HepG2 (cell line): Measurements from ENCODE around the gene PRUNE1. TPM values are rescaled to one million over a fixed set of nuclear protein-coding genes. Genes with fewer than 3 reads are reported as not detected.

Experiments
- ARID4A ChIP-seq: sonication (generic); formaldehyde crosslinking; IDR thresholded peaks from 2 replicates; pipeline ENCODE4 v1.5.0; 2020; ENCODE audit warnings: mild to moderate bottlenecking, missing genetic modification reagents, borderline replicate concordance
- ATF5 ChIP-seq: sonication (generic); formaldehyde crosslinking; IDR thresholded peaks from 2 replicates; pipeline ENCODE4 v1.4.0; 2020; ENCODE audit warnings: mild to moderate bottlenecking, low read depth, missing genetic modification reagents
- CERS6 ChIP-seq: sonication (generic); formaldehyde crosslinking; IDR thresholded peaks from 2 replicates; pipeline ENCODE4 v1.5.0; 2020; ENCODE audit warnings: missing genetic modification reagents
- HNRNPK ChIP-seq: fragments of 200-400 bp; formaldehyde crosslinking; IDR thresholded peaks from 2 replicates; pipeline ENCODE4 v1.6.1; 2018; ENCODE audit warnings: low read length, low read depth, moderate library complexity, mild to moderate bottlenecking; ENCODE audit not compliant: poor library complexity, severe bottlenecking
- HOXA9 ChIP-seq: sonication (generic); formaldehyde crosslinking; IDR thresholded peaks from 2 replicates; pipeline ENCODE4 v1.8.1; 2022; ENCODE audit warnings: missing genetic modification reagents, mild to moderate bottlenecking, moderate library complexity, borderline replicate concordance
- IKZF1 ChIP-seq: fragments of 450-650 bp; IDR thresholded peaks from 2 replicates; pipeline ENCODE4 v1.7.1; 2016
- KDM2A ChIP-seq: sonication (generic); formaldehyde crosslinking; IDR thresholded peaks from 2 replicates; pipeline ENCODE4 v1.4.0; 2020; ENCODE audit warnings: low read depth, missing genetic modification reagents, borderline replicate concordance
- KDM3A ChIP-seq: IDR thresholded peaks from 2 replicates; pipeline ENCODE4 v1.6.1; 2018; ENCODE audit warnings: low read depth, missing compliant biosample characterization
- MEIS1 ChIP-seq: sonication (generic); formaldehyde crosslinking; IDR thresholded peaks from 2 replicates; pipeline ENCODE4 v1.9.0; 2021; ENCODE audit warnings: mild to moderate bottlenecking, missing genetic modification reagents, moderate library complexity, borderline replicate concordance
- NFE2L1 ChIP-seq: sonication (generic); formaldehyde crosslinking; IDR thresholded peaks from 2 replicates; pipeline ENCODE4 v1.4.0; 2020; ENCODE audit warnings: missing genetic modification reagents, mild to moderate bottlenecking, borderline replicate concordance
- NR1H2 ChIP-seq: sonication (generic); formaldehyde crosslinking; IDR thresholded peaks from 2 replicates; pipeline ENCODE4 v1.8.1; 2022; ENCODE audit warnings: low read depth, missing genetic modification reagents, borderline replicate concordance
- PHB2 ChIP-seq: fragments of 450-650 bp; IDR thresholded peaks from 2 replicates; pipeline ENCODE4 v1.6.1; 2018; ENCODE audit not compliant: partially characterized antibody
- SMAD3 ChIP-seq: sonication (generic); formaldehyde crosslinking; IDR thresholded peaks from 2 replicates; pipeline ENCODE4 v1.4.0; 2020; ENCODE audit warnings: missing genetic modification reagents
- SMC3 ChIP-seq: IDR thresholded peaks from 2 replicates; pipeline ENCODE4 v1.6.1; 2011; ENCODE audit warnings: low read length, improper control_type of control experiment
- ZBTB43 ChIP-seq: sonication (generic); formaldehyde crosslinking; conservative IDR thresholded peaks from 2 replicates; pipeline ENCODE4 v1.4.0; 2020; ENCODE audit warnings: missing genetic modification reagents
- ZNF24 ChIP-seq: fragments of 450-650 bp; IDR thresholded peaks from 2 replicates; pipeline ENCODE4 v1.6.1; 2017; ENCODE audit warnings: antibody characterized with exemption, mild to moderate bottlenecking
- ZNF317 ChIP-seq: sonication (generic); formaldehyde crosslinking; IDR thresholded peaks from 2 replicates; pipeline ENCODE4 v1.5.0; 2020; ENCODE audit warnings: mild to moderate bottlenecking, missing genetic modification reagents
- ZNF382 ChIP-seq: sonication (generic); formaldehyde crosslinking; IDR thresholded peaks from 2 replicates; pipeline ENCODE4 v1.5.0; 2020; ENCODE audit warnings: missing genetic modification reagents, mild to moderate bottlenecking, borderline replicate concordance
- ZNF501 ChIP-seq: sonication (generic); formaldehyde crosslinking; IDR thresholded peaks from 2 replicates; pipeline ENCODE4 v1.5.1; 2020; ENCODE audit warnings: mild to moderate bottlenecking, moderate library complexity, missing genetic modification reagents
- ZNF691 ChIP-seq: sonication (generic); formaldehyde crosslinking; IDR thresholded peaks from 2 replicates; pipeline ENCODE4 v1.4.0; 2020; ENCODE audit warnings: missing genetic modification reagents, low read depth, mild to moderate bottlenecking, borderline replicate concordance
- ZNF781 ChIP-seq: sonication (generic); formaldehyde crosslinking; IDR thresholded peaks from 2 replicates; pipeline ENCODE4 v1.5.1; 2020; ENCODE audit warnings: borderline replicate concordance, mild to moderate bottlenecking, missing genetic modification reagents; ENCODE audit errors: not compliant biosample characterization
- polyA plus RNA-seq, 8 experiments: library from polyadenylated mRNA; depleted of rRNA in 3 of 8; stranded (reverse) in 7 of 8; unstranded in 1 of 8; fragments of >200 nt; fragmentation: Illumina TruSeq in 4 of 8; extraction: Trizol in 4 of 8; gene quantifications; 2 replicates each; pipeline versions ENCODE4 v1.2.1 to v1.2.3, GENCODE V29; 2011 to 2016; ENCODE audit warnings: low read depth in 4 of 8, missing spikeins in 1 of 8, mixed read lengths in 1 of 8; ENCODE audit not compliant: insufficient read depth in 1 of 8
- total RNA-seq, 5 experiments: library from RNA; depleted of rRNA; stranded (reverse); fragments of >200 nt; fragmentation: Illumina TruSeq; extraction: Trizol; gene quantifications; 2 replicates each; pipeline ENCODE4 v1.2.3, GENCODE V29; 2016; ENCODE audit warnings: low read depth in 1 of 5

PRUNE1 gene
- total and polyA plus RNA-seq, 2 of the 13 experiments (the other 11 are each of a cell fraction or from before 2014, with no cell fraction given): 19.0 to 31.9 TPM

- TF ChIP-seq ARID4A (peak; percentile 40; the same call in 1 of the 2 replicates), ZNF501 (CRISPR knock-in tag) (peak; percentile 80; the same call in 1 of the 2 replicates), KDM3A (CRISPR knock-in tag) (no peak), NFE2L1 (CRISPR knock-in tag) (no peak), PHB2 (no peak), MEIS1 (no peak; the same call in 1 of the 2 replicates), KDM2A (CRISPR knock-in tag) (peak; percentile 89), SMC3 (0 out of 2 replicates have a peak, but pooled peaks have one; percentile 51), SMAD3 (CRISPR knock-in tag) (no peak), CERS6 (CRISPR knock-in tag) (no peak), HOXA9 (CRISPR knock-in tag) (no peak), ZNF691 (CRISPR knock-in tag) (no peak; the same call in 1 of the 2 replicates), ZNF382 (no peak), IKZF1 (no peak), ATF5 (CRISPR knock-in tag) (no peak), NR1H2 (no peak; the same call in 1 of the 2 replicates), HNRNPK (no peak), ZNF781 (no peak), ZNF317 (CRISPR knock-in tag) (no peak), ZNF24 (no peak), ZBTB43 (CRISPR knock-in tag) (no peak; the same call in 1 of the 2 replicates)
These were observed 39.8 kb downstream of the PRUNE1 start (continued) for GRCh38 chr1:151047925-151048644.
